Measurements from ENCODE around the gene DGCR8. TPM values are rescaled to one million over a fixed set of nuclear protein-coding genes. Genes with fewer than 3 reads are reported as not detected.

DGCR8 gene
- total RNA-seq, 1 experiment from 2014 or later: 9.2 TPM

DNA sequence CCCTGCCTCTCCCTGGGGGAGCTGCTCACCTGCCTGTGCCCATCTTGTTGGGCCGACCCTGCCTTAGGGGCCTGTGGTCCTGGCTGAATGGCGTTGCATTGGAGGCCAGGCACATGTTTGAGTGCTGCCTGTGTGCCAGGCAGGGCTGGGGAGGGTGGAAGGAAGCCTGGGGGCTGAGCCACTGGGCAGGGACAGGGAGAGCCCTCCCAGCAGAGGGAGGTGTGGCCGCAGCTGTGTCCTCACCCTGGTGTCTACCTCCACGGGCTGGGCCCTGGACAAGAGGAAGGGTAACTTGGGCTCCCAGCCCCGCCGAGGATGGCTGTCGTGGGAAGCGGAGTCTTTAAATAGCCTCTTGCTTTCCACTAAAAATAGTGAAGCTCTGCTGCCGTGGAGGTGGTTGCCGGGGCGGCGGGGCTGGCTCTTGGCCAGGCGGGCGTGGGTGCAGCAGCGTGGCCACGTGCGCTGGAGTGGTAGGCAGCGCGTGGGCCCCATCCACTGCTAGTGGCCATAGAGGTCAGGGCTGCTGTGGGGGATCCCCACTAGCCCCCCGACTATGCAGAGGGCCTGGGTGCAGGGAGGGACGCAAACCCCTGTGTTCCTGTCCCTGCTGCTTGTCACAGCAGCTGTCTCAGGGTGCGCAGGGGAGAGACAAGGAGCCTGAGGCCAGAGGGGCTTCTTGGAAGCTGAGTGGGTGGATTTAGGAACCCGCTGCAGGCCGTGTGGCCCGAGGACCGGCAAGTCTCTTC lies 57.8 kb downstream of the DGCR8 start:
- no peak for DNase-seq (ENCODE audit: low spot score)

GRCh38 chr22:20138417-20138738 lies 58.3 kb downstream of the DGCR8 start:
- DNase-seq (ENCODE audit: low spot score): no peak

- no peak for DNase-seq (ENCODE audit: low spot score)
Measured at GRCh38 chr22:20138868-20139267, 58.8 kb downstream of the DGCR8 start.

DNA sequence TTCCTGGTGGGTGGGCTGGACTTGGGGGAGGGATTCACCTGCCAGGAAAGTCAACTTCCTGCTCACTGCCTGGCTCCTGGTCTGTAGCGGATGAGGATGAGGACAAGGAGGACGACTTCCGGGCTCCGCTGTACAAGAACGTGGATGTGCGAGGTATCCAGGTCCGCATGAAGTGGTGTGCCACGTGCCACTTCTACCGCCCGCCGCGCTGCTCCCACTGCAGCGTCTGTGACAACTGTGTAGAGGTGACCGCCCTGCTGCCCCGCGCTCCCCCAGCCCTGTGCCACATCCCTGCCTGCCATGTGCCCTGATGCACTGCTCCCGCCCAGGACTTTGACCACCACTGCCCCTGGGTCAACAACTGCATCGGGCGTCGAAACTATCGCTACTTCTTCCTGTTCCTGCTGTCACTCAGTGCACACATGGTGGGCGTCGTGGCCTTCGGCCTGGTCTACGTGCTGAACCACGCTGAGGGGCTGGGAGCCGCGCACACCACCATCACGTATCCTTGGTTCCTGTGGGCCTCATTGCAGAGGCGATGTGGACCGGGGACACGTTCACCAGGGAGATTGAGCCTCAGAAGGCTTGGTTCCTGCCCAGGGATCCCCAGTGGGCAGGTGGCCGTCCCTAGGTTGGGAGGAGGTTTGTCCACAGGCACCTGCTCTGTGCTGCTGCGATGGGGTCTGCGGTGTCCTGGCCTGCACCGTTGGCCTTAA lies 59.5 kb downstream of the DGCR8 start:
- no peak for DNase-seq (ENCODE audit: low spot score)

- DNase-seq (ENCODE audit: low spot score): no peak
Measured at GRCh38 chr22:20140107-20140445, 60.0 kb downstream of the DGCR8 start.

DNA sequence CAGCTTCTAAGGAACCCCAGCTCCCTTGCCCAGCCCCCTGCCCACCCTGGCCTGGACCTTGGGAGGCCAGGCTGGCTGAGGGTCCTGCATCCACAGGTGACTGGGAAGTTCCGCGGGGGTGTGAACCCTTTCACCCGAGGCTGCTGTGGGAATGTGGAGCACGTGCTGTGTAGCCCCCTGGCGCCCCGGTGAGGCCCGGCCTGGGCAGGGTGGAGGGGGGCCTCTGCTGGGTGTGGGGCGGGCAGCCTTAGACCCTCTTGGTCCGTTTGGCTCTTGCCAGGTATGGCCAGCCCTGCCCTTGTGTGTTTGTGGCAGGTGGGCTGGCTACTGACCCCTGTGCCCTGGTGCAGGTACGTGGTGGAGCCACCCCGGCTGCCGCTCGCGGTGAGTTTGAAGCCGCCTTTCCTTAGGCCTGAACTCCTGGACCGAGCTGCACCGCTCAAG lies 60.5 kb downstream of the DGCR8 start:
- no peak for DNase-seq (ENCODE audit: low spot score)

DNA sequence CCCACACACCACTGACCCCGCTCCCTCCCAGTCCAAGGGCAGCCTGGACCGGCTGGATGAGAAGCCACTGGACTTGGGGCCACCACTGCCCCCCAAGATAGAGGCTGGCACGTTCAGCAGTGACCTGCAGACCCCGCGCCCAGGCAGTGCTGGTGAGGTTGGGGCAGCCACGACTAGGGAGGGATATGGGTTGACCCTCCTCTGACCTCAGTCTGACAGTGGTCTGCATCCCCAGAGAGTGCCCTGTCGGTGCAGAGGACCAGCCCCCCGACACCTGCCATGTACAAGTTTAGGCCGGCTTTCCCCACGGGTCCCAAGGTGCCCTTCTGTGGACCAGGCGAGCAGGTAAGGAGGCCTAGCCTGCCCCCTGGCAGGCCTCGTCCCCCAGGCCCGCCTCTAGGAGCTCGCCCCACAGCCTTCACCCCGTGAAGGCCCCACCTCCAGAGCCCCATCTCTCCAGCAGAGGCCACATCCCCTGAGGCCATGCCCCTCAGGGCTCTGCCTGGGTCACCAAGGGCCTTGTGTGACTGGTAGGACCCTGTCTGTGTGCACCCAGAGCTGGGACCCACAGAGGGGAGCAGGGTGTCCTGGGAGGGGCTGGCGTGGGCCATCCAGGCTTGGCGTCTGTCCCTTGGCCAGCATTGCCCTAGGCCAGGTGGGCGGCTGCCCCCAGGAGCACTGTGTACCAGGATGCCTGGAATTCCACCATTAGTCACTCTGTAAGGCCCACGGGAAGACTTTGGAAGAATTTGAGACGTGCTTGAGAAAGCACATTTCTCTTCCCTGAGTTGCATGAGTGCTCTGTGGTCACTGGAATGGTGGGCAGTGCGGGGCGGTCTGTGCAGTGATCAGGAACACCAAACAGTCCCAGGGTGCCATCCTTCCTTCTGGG lies 61.4 kb downstream of the DGCR8 start:
- DNase-seq (ENCODE audit: low spot score): no peak

GRCh38 chr22:20142711-20143621 lies 62.9 kb downstream of the DGCR8 start:
- no peak for DNase-seq (ENCODE audit: low spot score)

DNA sequence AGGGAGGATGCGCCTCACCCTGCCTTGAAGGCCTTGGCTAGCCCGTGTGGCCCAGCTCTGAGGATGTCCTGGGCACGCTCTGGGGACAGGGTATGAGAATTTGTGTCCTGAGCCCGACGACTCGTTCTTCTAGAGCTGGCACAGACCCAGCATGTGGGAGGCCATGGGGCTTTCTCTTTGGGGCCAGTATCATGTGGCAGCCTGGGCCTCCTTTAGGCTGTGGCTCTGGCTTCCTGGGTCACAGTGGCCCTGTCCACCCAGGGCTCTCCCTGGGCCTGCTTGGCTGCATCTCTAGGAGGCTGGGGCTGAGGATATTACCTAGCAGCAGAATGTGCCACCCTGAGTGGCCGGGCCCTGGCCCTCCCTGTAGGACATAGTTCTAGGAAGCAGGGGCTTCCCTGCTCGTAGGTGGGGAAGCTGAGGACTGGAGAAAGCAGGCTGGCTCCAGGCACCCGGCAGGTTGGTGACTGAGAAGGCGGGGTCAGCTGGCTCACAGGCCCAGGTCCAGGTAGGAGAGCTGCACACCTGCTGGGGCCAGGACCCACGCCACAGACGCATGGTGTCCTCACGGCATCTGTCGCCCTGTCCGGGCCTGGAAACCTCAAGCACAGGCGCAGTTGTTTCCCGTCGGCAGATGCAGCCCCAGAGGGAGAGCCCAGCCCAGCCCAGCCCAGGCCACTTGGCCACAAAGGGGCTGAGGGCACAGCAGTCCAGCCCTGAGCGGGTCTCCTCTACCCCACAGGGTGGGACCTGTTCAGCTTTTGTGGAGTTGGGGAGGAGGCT lies 64.0 kb downstream of the DGCR8 start:
- no peak for DNase-seq (ENCODE audit: low spot score)

GRCh38 chr22:20145206-20145831 lies 65.3 kb downstream of the DGCR8 start:
- DNase-seq (ENCODE audit: low spot score): no peak

DNA sequence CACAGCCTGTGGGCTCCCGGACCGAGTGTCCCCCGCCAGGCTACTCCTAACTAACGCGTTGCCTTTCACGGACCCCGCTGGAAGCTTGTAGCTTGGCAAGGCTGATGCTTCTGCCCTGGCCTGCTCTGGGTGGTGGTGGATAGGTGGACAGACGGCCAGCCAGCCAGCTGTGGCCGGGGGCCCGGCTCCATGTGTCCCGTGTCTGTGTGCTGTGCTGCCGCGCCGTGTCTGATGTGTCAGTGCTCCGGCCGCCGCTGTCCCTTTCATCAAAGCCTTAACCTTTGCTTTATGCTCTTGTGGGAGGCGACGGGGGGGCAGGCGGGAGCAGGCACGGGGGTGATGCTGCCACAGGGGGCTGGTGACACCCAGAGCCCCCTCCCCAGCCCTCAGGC lies 65.8 kb downstream of the DGCR8 start:
- no peak for DNase-seq (ENCODE audit: low spot score)

DNA sequence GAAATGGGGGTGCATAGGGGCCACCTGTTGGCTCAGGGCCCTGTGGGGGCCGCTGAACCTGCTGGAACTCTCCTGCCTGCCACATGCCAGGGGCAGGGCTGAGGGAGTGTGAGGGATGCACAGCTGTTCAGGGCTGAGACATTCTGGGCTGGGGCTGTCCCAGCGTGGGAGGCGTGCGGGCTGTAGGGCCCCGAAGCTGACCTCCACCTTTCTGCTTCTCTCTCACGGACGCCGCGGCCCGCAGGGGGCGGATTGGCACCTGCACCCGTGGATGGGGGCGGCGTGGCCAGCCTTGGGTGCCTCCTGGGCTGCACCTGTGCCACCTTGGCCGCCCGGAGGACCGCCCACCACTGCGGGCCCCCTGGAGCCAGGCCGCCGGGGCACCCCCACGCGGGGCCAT lies 66.7 kb downstream of the DGCR8 start:
- DNase-seq (ENCODE audit: low spot score): no peak

- no peak for DNase-seq (ENCODE audit: low spot score)
Measured at GRCh38 chr22:20147237-20147988, 67.4 kb downstream of the DGCR8 start.

- no peak for DNase-seq (ENCODE audit: low spot score)
Measured at GRCh38 chr22:20148414-20148813, 68.4 kb downstream of the DGCR8 start.

GRCh38 chr22:20149257-20150250 lies 69.5 kb downstream of the DGCR8 start:
- no peak for DNase-seq (ENCODE audit: low spot score)

DNA sequence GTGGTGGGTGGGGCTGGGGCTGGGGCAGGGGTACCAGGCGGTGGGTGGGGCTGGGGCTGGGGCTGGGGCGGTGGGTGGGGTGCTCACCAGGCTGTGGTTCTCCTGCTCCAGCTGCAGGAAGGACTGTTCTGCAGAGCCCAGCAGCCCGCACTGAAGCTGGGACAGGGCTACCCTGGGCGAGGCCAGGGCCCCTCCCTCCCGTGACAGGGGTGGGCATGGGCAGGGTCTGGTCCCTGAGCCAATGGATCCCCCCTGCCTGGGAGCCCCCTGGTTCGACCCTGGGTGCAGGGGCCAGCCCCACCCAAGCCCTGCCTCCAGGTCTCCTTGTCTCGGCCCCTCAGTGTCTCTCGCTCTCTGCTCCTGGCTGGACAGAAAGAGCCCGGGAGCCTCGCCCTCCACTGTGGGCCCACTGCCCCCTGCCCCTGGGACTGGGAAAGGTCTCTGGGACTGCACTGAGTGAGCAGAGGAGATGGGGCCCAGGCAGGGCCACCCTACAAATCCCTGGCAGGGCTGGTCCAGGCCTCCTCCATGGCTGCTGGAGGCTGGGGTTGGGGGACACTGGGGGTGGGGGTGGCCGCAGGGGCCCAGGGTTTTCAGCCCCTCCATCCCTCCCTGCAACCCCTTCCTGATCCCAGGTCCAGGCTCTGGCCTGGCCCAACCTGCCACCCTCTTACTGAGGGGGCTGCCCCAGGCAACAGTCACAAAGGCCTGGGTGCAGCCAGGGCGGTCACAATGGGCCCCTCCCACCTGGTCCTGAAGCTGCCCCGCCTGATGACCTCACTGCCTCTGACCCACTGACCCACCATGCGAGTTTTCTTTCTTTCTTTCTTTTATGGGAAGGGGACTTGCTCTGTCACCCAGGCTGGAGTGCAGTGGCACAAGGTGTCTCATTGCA lies 70.6 kb downstream of the DGCR8 start, which contains the start of gene CCDC188:
Gene CCDC188 (minus strand): TSS at position 675 of the 895 bp plus-strand sequence. CDS start 69 bp downstream, at position 606.
- DNase-seq (ENCODE audit: low spot score): no peak

DNA sequence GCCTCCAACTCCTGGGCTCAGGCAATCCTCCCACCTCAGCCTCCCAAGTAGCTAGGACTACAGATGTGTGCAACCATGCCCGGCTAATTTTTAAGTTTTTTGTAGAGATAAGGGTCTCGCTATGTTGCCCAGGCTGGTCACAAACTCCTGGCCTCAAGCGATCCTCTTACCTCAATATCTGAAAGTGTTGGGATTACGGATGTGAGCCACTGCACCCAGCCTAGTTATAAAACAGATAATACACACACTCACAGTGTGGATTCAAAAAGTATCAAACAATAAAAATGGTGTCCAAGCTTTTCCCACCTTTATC lies 71.2 kb downstream of the DGCR8 start:
- DNase-seq (ENCODE audit: low spot score): no peak

Measured in H4 (cell line).